Body of pancreas (tissue), 4 donors: ENCODE measurements around the gene BTG4.

Source experiments
- CTCF ChIP-seq, 7 experiments: fragments of 450-650 bp in 4 of 7; fragments of 200-600 bp in 3 of 7; sonication (generic) in 3 of 7; IDR thresholded peaks; one replicate each; pipeline ENCODE4 v1.5.1; 2016 to 2019; ENCODE audit warnings: antibody characterized with exemption in 7 of 7
- POLR2A ChIP-seq, 3 donors: fragments of 450-650 bp; IDR thresholded peaks; one replicate each; pipeline ENCODE4 v1.6.1; 2016; ENCODE audit warnings: antibody characterized with exemption in 3 of 3, mild to moderate bottlenecking in 2 of 3

- TF ChIP-seq CTCF (IDR thresholded peaks at IDR 0.05) (no peak), POLR2A (IDR thresholded peaks at IDR 0.05) (no peak)
Measured at GRCh38 chr11:111502611-111503010, 9.6 kb downstream of the BTG4 start.
